GM18517 (cell line): ENCODE measurements around the gene MYF6.

ENCODE experiments used
- ATAC-seq: cut with Tn5 transposase; IDR thresholded peaks from one replicate; pipeline ENCODE4 v1.9.1; 2021; ENCODE audit warnings: mild to moderate bottlenecking, moderate library complexity; ENCODE audit not compliant: unreplicated experiment

MYF6 gene

DNA sequence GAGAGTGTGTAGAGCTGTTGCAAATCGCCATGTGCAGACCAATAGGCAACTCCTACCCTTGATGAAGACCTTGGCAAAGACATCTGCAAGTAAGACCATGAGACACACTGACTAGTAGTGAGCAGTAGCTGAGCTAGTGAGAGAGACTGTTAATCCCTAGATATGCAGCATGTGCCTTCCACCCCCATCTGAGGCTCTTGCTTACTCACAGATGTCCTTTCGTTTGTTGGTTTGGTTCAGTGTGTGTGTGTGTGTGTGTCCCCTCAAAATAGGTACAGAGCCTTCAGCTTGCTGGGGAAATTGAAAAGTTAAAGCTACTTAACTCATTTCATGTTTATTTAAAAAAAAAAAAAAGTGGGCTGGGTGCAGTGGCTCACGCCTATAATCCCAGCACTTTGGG is 46.8 kb downstream of the MYF6 start:
- ATAC-seq: no peak

DNA sequence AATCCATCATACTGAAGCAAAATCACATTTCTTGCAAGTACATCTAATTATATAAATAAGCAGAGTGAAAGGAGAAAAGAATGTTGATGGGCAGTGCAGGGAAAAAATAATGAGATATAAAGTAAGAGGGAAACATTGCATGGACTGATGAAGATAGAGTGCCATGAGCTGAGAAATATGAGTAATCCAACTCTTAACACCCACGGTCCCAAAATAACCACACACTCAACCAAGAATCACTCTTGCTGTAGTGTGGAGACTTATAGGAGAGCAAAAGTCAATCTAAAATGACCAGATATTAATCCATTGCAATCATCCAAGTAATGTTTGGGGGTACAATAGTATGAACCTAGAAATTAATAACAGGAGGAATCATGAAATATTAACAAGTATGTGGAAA is 49.4 kb downstream of the MYF6 start:
- peak; percentile 85 for ATAC-seq
